Liver (tissue), 9 donors: Measurements from ENCODE around the gene DHX30. TPM values are rescaled to one million over a fixed set of nuclear protein-coding genes. Genes with fewer than 3 reads are reported as not detected.
"Not testable (repeated sequence)": the region's sequence is repeated elsewhere in the genome, so short reads cannot be mapped to it uniquely, and the experiment has no call there.

Experiments
- DNase-seq: peaks from one replicate; pipeline ENCODE4 v3.0.0-alpha.2; 2017; ENCODE audit warnings: low spot score
- H3K27ac ChIP-seq, 2 donors: one replicate each; pipeline ENCODE4 v1.7.0; 2013; ENCODE audit warnings: inconsistent platforms in 2 of 2, low read length in 2 of 2, control low read depth in 1 of 2, low read depth in 1 of 2, mild to moderate bottlenecking in 1 of 2
- H3K27me3 ChIP-seq, 4 donors: one replicate each; pipeline versions ENCODE4 v1.6.1 to v1.7.0; 2013; ENCODE audit warnings: low read length in 3 of 4, inconsistent platforms in 1 of 4, mild to moderate bottlenecking in 1 of 4, moderate library complexity in 1 of 4; ENCODE audit not compliant: control insufficient read depth in 4 of 4, insufficient read depth in 4 of 4
- H3K36me3 ChIP-seq, 4 donors: one replicate each; pipeline versions ENCODE4 v1.6.1 to v1.7.0; 2013; ENCODE audit warnings: low read length in 3 of 4, mild to moderate bottlenecking in 3 of 4, low read depth in 1 of 4, moderate library complexity in 1 of 4; ENCODE audit not compliant: control insufficient read depth in 4 of 4, insufficient read depth in 3 of 4
- H3K4me1 ChIP-seq, 4 donors: one replicate each; pipeline versions ENCODE4 v1.6.1 to v1.7.0; 2013; ENCODE audit warnings: low read length in 3 of 4, mild to moderate bottlenecking in 3 of 4, moderate library complexity in 1 of 4; ENCODE audit not compliant: control insufficient read depth in 4 of 4, insufficient read depth in 4 of 4
- H3K4me3 ChIP-seq, 3 donors: one replicate each; pipeline versions ENCODE4 v1.6.1 to v1.7.0; 2013; ENCODE audit warnings: low read length in 3 of 3, control low read depth in 1 of 3, low read depth in 1 of 3, mild to moderate bottlenecking in 1 of 3
- H3K9ac ChIP-seq, 2 donors: one replicate each; pipeline ENCODE4 v1.7.0; 2013; ENCODE audit warnings: low read length in 2 of 2, mild to moderate bottlenecking in 2 of 2, moderate library complexity in 2 of 2, control low read depth in 1 of 2, low read depth in 1 of 2
- H3K9me3 ChIP-seq, 4 donors: one replicate each; pipeline versions ENCODE4 v1.6.1 to v1.7.0; 2013; ENCODE audit warnings: low read length in 3 of 4; ENCODE audit not compliant: control insufficient read depth in 4 of 4
- ATF3 ChIP-seq: IDR thresholded peaks from 2 replicates; pipeline ENCODE4 v1.6.1; 2016; ENCODE audit warnings: antibody characterized with exemption
- EGR1 ChIP-seq, 2 donors: IDR thresholded peaks; 2 replicates each; pipeline ENCODE4 v1.6.1; 2016 to 2018; ENCODE audit warnings: antibody characterized with exemption in 2 of 2, low read depth in 2 of 2
- FOXA1 ChIP-seq: IDR thresholded peaks from 2 replicates; pipeline ENCODE4 v1.6.1; 2016; ENCODE audit warnings: antibody characterized with exemption
- FOXA2 ChIP-seq: IDR thresholded peaks from 2 replicates; pipeline ENCODE4 v1.6.1; 2016; ENCODE audit warnings: antibody characterized with exemption
- HNF4A ChIP-seq, 2 donors: conservative IDR thresholded peaks; 2 replicates each; pipeline ENCODE4 v1.6.1; 2016; ENCODE audit warnings: antibody characterized with exemption in 2 of 2, mild to moderate bottlenecking in 2 of 2
- HNF4G ChIP-seq: IDR thresholded peaks from 2 replicates; pipeline ENCODE4 v1.6.1; 2016; ENCODE audit warnings: antibody characterized with exemption
- JUND ChIP-seq, 2 donors: IDR thresholded peaks; 2 replicates each; pipeline ENCODE4 v1.6.1; 2016; ENCODE audit warnings: antibody characterized with exemption in 2 of 2
- NR2F2 ChIP-seq: IDR thresholded peaks from 2 replicates; pipeline ENCODE4 v1.6.1; 2016; ENCODE audit warnings: antibody characterized with exemption
- RAD21 ChIP-seq, 2 donors: IDR thresholded peaks; 2 replicates each; pipeline ENCODE4 v1.6.1; 2016; ENCODE audit warnings: antibody characterized with exemption in 2 of 2, mild to moderate bottlenecking in 2 of 2
- REST ChIP-seq: IDR thresholded peaks from 2 replicates; pipeline ENCODE4 v1.6.1; 2016; ENCODE audit warnings: antibody characterized with exemption, mild to moderate bottlenecking
- RXRA ChIP-seq, 2 donors: IDR thresholded peaks; 2 replicates each; pipeline ENCODE4 v1.6.1; 2017 to 2018; ENCODE audit warnings: antibody characterized with exemption in 2 of 2, mild to moderate bottlenecking in 1 of 2
- SP1 ChIP-seq: IDR thresholded peaks from 2 replicates; pipeline ENCODE4 v1.6.1; 2018; ENCODE audit warnings: antibody characterized with exemption, mild to moderate bottlenecking
- YY1 ChIP-seq: IDR thresholded peaks from 2 replicates; pipeline ENCODE4 v1.6.1; 2016; ENCODE audit warnings: antibody characterized with exemption, mild to moderate bottlenecking
- WGBS: extraction: QIAGEN DNeasy Blood & Tissue Kit; methylation state at CpG from one replicate; pipeline ENCODE4 v1.1.7; 2013; 5-methylcytosine and 5-hydroxymethylcytosine counted together
- polyA plus RNA-seq, 2 donors: library from polyadenylated mRNA; stranded (reverse) in 1 of 2; unstranded in 1 of 2; fragments of 200-250 nt in 1 of 2; fragments of >200 nt in 1 of 2; fragmentation: Nextera tagmentation in 1 of 2; extraction: Ambion mirVana in 1 of 2; gene quantifications; one replicate each; pipeline versions ENCODE4 v1.2.1 to v1.2.3, GENCODE V29; 2013 to 2015
- total RNA-seq, 2 donors: library from RNA; depleted of rRNA; stranded (reverse); fragments of >200 nt; gene quantifications; one replicate each; pipeline ENCODE4 v1.2.3, GENCODE V29; 2014
- TF ChIP-seq, protein P1 (sequence below): fragments of 150-350 bp; IDR thresholded peaks from 2 replicates; pipeline ENCODE4 v1.5.1; 2017; ENCODE audit warnings: improper control_type of control experiment, low read depth, low read length; ENCODE audit not compliant: missing input control
- TF ChIP-seq, protein P2 (sequence below): IDR thresholded peaks from 2 replicates; pipeline ENCODE4 v1.6.1; 2016; ENCODE audit warnings: antibody characterized with exemption
- donor health status: healthy.
- donor health status: healthy.
- donor health status: healthy.
- donor health status: healthy.
- donor health status: healthy.

The DHX30 gene
- total and polyA plus RNA-seq, 4 donors = 18.3 to 39.9 (median 26.3) TPM

DNA sequence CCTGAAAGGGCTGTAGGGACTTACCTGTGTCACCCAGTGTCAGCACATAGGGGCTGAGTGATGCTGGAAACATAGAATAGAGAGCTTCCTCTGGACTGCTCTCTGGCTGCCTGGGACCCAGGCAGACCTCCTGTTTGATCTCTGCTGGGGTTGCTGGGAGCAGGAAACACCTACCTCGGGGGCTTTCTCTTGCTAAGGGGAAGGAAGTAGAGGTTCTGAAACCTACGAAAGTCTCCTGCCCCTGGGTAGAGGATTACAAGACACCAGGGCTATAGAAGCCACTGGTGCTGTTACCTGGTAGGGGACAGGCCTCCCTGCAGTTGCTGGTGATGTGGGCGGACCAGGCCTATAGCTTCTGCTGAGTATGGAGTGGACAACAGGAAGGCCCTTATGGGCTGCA, 81.7 kb downstream of the DHX30 start:
- Histone ChIP-seq H3K27me3 (no peaks in the 10 kb centered on the region), H3K9me3 (no peaks in the 10 kb centered on the region), H3K36me3 (peaks cover 0 to 3% (median 0%) of the 10 kb centered on the region in 4 donors), H3K9ac (no peak overlapping the region), H3K4me3 (no peak overlapping the region), H3K4me1 (no peaks in the 10 kb centered on the region), H3K27ac (no peak overlapping the region)
- DNase-seq = no peak
- 79% methylated on average over 3 of the region's 3 CpGs for WGBS
- TF ChIP-seq SP1 (no peak), REST (no peak), FOXA2 (no peak), RAD21 (IDR thresholded peaks at IDR 0.05) (no peak), HNF4A (conservative IDR thresholded peaks at IDR 0.05) (no peak), JUND (IDR thresholded peaks at IDR 0.05) (no peak), NR2F2 (no peak), YY1 (no peak), EGR1 (IDR thresholded peaks at IDR 0.05; ENCODE audit: low read depth in 2 of 2) (no peak)
- TF ChIP-seq, protein P1, sequence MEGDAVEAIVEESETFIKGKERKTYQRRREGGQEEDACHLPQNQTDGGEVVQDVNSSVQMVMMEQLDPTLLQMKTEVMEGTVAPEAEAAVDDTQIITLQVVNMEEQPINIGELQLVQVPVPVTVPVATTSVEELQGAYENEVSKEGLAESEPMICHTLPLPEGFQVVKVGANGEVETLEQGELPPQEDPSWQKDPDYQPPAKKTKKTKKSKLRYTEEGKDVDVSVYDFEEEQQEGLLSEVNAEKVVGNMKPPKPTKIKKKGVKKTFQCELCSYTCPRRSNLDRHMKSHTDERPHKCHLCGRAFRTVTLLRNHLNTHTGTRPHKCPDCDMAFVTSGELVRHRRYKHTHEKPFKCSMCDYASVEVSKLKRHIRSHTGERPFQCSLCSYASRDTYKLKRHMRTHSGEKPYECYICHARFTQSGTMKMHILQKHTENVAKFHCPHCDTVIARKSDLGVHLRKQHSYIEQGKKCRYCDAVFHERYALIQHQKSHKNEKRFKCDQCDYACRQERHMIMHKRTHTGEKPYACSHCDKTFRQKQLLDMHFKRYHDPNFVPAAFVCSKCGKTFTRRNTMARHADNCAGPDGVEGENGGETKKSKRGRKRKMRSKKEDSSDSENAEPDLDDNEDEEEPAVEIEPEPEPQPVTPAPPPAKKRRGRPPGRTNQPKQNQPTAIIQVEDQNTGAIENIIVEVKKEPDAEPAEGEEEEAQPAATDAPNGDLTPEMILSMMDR = no peak
- TF ChIP-seq, protein P2, sequence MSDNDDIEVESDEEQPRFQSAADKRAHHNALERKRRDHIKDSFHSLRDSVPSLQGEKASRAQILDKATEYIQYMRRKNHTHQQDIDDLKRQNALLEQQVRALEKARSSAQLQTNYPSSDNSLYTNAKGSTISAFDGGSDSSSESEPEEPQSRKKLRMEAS = no peak

- H3K27me3 ChIP-seq = no peaks in the 10 kb centered on the region
- 98% methylated on average over 1 of the region's 1 CpG for WGBS
- no peak overlapping the region for H3K27ac ChIP-seq
- TF ChIP-seq YY1 = no peak
- no peak for TF ChIP-seq HNF4G
- TF ChIP-seq, protein P2 = no peak
- TF ChIP-seq SP1 = no peak
- no peak for TF ChIP-seq RXRA (IDR thresholded peaks at IDR 0.05)
- no peak for TF ChIP-seq JUND (IDR thresholded peaks at IDR 0.05)
- no peak for TF ChIP-seq ATF3
- no peak for TF ChIP-seq FOXA1
- H3K4me3 ChIP-seq = no peak overlapping the region
- no peak overlapping the region for H3K9ac ChIP-seq
- no peaks in the 10 kb centered on the region for H3K9me3 ChIP-seq
- H3K36me3 ChIP-seq = peaks cover 0 to 3% (median 0%) of the 10 kb centered on the region in 4 donors
- H3K4me1 ChIP-seq = no peaks in the 10 kb centered on the region
- no peak for DNase-seq
Observed at GRCh38 chr3:47885168-47885567, 82.2 kb downstream of the DHX30 start.

DNA sequence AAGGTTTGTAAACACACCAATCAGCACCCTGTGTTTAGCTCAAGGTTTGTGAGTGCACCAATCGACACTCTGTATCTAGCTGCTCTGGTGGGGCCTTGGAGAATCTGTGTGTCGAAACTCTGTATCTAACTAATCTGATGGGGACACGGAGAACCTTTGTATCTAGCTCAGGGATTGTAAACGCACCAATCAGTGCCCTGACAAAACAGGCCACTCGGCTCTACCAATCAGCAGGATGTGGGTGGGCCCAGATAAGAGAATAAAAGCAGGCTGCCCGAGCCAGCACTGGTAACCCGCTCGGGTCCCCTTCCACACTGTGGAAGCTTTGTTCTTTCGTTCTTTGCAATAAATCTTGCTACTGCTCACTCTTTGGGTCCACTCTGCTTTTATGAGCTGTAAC, 85.1 kb downstream of the DHX30 start:
- not testable (repeated sequence) for H3K4me3 ChIP-seq, H3K27me3 ChIP-seq, DNase-seq, H3K4me1 ChIP-seq, H3K27ac ChIP-seq, H3K9me3 ChIP-seq, H3K9ac ChIP-seq
- 92% methylated on average over 9 of the region's 9 CpGs for WGBS
- peaks cover 4 to 11% (median 4%) of the 10 kb centered on the region in 4 donors for H3K36me3 ChIP-seq
